ENCODE measurements around the gene TAS2R41. TPM values are rescaled to one million over a fixed set of nuclear protein-coding genes. Genes with fewer than 3 reads are reported as not detected.

TAS2R41 gene, protein sequence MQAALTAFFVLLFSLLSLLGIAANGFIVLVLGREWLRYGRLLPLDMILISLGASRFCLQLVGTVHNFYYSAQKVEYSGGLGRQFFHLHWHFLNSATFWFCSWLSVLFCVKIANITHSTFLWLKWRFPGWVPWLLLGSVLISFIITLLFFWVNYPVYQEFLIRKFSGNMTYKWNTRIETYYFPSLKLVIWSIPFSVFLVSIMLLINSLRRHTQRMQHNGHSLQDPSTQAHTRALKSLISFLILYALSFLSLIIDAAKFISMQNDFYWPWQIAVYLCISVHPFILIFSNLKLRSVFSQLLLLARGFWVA
- not detected for total RNA-seq

DNA sequence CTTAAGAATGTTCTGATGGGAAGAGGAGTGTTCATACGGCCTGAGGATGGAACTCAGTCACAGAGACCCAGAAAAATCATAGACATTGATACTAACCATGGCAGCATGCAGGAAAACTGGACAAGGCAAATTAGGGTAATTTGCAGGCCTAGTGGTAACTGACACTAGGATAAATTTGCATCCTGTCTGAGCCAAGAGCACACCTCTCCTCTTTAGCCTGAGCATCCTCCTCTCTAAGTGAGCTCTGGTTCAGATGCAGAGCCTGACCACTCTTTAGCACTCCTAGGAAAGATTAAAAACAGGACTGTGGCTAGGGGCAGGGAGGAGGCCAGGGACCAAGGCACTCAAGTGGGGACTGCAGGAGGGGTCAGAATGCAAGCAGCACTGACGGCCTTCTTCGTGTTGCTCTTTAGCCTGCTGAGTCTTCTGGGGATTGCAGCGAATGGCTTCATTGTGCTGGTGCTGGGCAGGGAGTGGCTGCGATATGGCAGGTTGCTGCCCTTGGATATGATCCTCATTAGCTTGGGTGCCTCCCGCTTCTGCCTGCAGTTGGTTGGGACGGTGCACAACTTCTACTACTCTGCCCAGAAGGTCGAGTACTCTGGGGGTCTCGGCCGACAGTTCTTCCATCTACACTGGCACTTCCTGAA is at the start of gene TAS2R41:
Gene TAS2R41 (plus strand): TSS at position 373 of the 650 bp plus-strand sequence. CDS start 0 bp downstream, at position 373.

DNA sequence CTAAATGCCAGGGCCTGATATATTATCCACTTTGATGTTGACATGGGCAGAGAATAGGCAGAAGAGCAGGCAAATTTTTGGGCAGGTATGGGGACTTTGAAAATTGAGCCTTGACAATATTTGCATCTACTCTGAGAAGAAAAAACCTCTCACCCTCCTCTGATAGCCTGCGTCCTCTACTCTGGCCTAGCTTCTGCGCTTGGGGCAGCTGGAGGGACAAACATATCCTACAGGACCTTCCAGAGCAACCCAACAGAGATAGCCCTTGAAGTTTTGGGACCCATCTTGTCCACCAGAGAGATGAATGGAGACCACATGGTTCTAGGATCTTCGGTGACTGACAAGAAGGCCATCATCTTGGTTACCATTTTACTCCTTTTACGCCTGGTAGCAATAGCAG is 34.5 kb upstream of the TAS2R41 start, which contains the start of gene TAS2R60:
Gene TAS2R60 (plus strand): TSS at position 301 of the 400 bp plus-strand sequence. CDS start 0 bp downstream, at position 301.

Other genes starting within 250 kb of the TAS2R41 start
- gene GSTK1, start 214.4 kb upstream of the TAS2R41 start, total RNA-seq, result 149 TPM
- gene TMEM139, start 192.9 kb upstream of the TAS2R41 start, total RNA-seq, result 18.1 TPM
- gene CASP2, start 189.5 kb upstream of the TAS2R41 start, total RNA-seq, result 27.9 TPM
- gene CLCN1, start 161.8 kb upstream of the TAS2R41 start, total RNA-seq, result 3.9 TPM
- gene FAM131B, start 115.2 kb upstream of the TAS2R41 start, total RNA-seq, result 1.9 TPM
- 67.9 TPM for gene ZYX, start 96.5 kb upstream of the TAS2R41 start, total RNA-seq
- gene EPHA1, start 69.0 kb upstream of the TAS2R41 start, total RNA-seq, result 11.1 TPM
- not detected for gene TAS2R60, start 34.4 kb upstream of the TAS2R41 start, total RNA-seq
- gene CTAGE15, start 93.9 kb downstream of the TAS2R41 start, total RNA-seq, result 1.8 TPM
- 2.3 TPM for gene TCAF2, start 143.1 kb downstream of the TAS2R41 start, total RNA-seq